LHCN-M2 (cell line): ENCODE measurements around the gene CD9. TPM values are rescaled to one million over a fixed set of nuclear protein-coding genes. Genes with fewer than 3 reads are reported as not detected.

Source experiments
- total RNA-seq: library from RNA; depleted of rRNA; stranded (reverse); fragments of >200 nt; gene quantifications from 2 replicates; pipeline ENCODE4 v1.2.3, GENCODE V29; 2014; rRNA removed

Gene CD9
- total RNA-seq, 1 experiment from 2014 or later, result 38.3 TPM

Other genes starting within 250 kb of the CD9 start
- under 0.01 and 0.06 TPM in 2 replicates for gene VWF, start 75.7 kb upstream of the CD9 start, total RNA-seq
- not detected in 2 replicates for gene PLEKHG6, start 110.3 kb downstream of the CD9 start, total RNA-seq
- 177 and 233 TPM in 2 replicates for gene TNFRSF1A, start 141.7 kb downstream of the CD9 start, total RNA-seq
- 0.32 and 0.69 TPM in 2 replicates for gene SCNN1A, start 175.2 kb downstream of the CD9 start, total RNA-seq
- 152 and 184 TPM in 2 replicates for gene LTBR, start 183.8 kb downstream of the CD9 start, total RNA-seq
- 0.17 and 0.19 TPM in 2 replicates for gene CD27, start 244.6 kb downstream of the CD9 start, total RNA-seq